Kidney tubule cell (primary cell): Measurements from ENCODE around the gene DAB1.

Experiments
- DNase-seq: peaks from one replicate; pipeline ENCODE4 v3.0.0-alpha.2; 2018; ENCODE audit warnings: low spot score

The DAB1 gene

GRCh38 chr1:57423656-57424211 is at the start of gene DAB1:
TSS of gene DAB1 (minus strand) at chr1:57424060. CDS start at chr1:57291030, 133,030 bp downstream.
- peak; percentile 36 for DNase-seq

- no peak for DNase-seq
Measured at GRCh38 chr1:57473448-57473847, 49.6 kb upstream of the DAB1 start.

GRCh38 chr1:57471995-57472394 is 48.1 kb upstream of the DAB1 start:
- no peak for DNase-seq

GRCh38 chr1:57470036-57470435 is 46.2 kb upstream of the DAB1 start:
- DNase-seq, result peak; percentile 40

- DNase-seq, result peak; percentile 83
Measured at GRCh38 chr1:57468641-57469523, 45.0 kb upstream of the DAB1 start.

- DNase-seq, result no peak
Measured at GRCh38 chr1:57467830-57468229, 44.0 kb upstream of the DAB1 start.

- DNase-seq, result no peak
Measured at GRCh38 chr1:57464756-57465155, 40.9 kb upstream of the DAB1 start.

- no peak for DNase-seq
Measured at GRCh38 chr1:57463343-57463742, 39.5 kb upstream of the DAB1 start.

GRCh38 chr1:57461405-57461804 is 37.5 kb upstream of the DAB1 start:
- DNase-seq, result no peak

- no peak for DNase-seq
Measured at GRCh38 chr1:57451516-57451915, 27.7 kb upstream of the DAB1 start.

- no peak for DNase-seq
Measured at GRCh38 chr1:57450981-57451380, 27.1 kb upstream of the DAB1 start.

GRCh38 chr1:57447551-57447950 is 23.7 kb upstream of the DAB1 start:
- DNase-seq, result no peak

GRCh38 chr1:57443004-57443403 is 19.1 kb upstream of the DAB1 start:
- no peak for DNase-seq

- DNase-seq, result no peak
Measured at GRCh38 chr1:57440096-57440495, 16.2 kb upstream of the DAB1 start.

GRCh38 chr1:57431400-57431799 is 7.5 kb upstream of the DAB1 start:
- DNase-seq, result no peak

- DNase-seq, result peak; percentile 56
Measured at GRCh38 chr1:57424231-57425027, 569 bp upstream of the DAB1 start.

- DNase-seq, result no peak
Measured at GRCh38 chr1:57423135-57423655, 665 bp downstream of the DAB1 start.

- no peak for DNase-seq
Measured at GRCh38 chr1:57422271-57423134, 1.4 kb downstream of the DAB1 start.

GRCh38 chr1:57421806-57422205 is 2.1 kb downstream of the DAB1 start:
- no peak for DNase-seq

- DNase-seq, result no peak
Measured at GRCh38 chr1:57420981-57421785, 2.7 kb downstream of the DAB1 start.

GRCh38 chr1:57418971-57419370 is 4.9 kb downstream of the DAB1 start:
- no peak for DNase-seq
